ENCODE results near the gene BRD4. TPM values are rescaled to one million over a fixed set of nuclear protein-coding genes. Genes with fewer than 3 reads are reported as not detected.

The BRD4 gene
- polyA plus RNA-seq, 12 donors, result 32.9 to 69.3 (median 37.9) TPM; not detected in 1

DNA sequence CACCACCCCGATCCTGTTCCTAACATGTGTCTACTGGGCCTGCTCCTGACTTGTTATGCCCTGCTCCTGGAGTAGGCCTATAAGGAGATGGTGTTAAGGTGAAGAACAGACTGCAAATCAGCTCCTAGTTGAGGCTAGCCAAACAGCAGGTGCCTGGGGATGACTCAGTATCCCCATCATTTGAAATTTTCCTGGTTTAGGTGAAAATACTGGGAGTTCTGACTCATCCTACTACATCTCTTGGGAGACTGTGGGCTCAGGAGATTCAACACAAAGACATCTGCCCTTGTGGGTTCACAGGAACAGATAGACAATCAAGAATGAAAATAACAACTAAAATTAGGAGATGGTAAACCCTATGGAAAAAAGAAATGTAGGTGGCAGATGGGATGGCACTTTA lies 41.2 kb downstream of the BRD4 start:
- DNase-seq, result no peak

DNA sequence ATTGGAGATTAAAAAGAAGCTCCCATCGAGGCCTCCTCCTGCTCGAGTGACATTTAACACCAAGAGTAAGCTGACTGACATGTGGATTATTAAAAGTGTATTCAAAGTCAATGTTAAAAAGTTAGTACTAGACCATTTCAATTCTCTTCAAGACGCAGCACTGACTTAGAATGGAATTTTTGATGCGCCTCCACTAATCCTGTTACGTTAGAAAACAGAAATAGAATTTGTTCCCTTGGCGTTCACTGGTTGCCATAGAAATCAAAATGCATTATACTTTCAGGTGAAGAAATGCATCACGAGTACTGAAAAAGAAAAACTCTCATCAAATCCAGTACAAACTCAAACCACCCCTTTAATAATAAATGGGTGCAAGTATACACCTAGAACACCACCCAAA lies 42.2 kb downstream of the BRD4 start:
- no peak for DNase-seq

DNA sequence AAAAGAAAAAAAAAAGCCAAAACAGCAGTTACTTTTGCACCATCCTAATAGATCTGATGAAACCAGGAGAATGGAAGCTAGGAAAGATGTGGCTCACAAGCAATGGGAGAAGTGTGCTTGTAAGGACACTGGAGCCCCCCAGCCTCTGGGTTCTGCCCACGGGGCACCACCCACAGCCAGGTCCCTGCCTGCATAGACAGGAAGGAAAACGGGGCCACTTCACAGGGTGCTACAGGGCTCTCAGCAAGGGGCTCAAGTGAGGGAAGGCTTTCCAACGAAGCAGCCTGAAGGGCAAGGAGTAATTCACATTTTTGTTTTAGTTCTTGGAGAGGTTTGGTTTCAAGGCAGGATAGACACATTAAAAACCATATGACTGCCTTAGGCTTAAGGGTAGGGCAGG lies 42.7 kb downstream of the BRD4 start:
- no peak for DNase-seq

DNA sequence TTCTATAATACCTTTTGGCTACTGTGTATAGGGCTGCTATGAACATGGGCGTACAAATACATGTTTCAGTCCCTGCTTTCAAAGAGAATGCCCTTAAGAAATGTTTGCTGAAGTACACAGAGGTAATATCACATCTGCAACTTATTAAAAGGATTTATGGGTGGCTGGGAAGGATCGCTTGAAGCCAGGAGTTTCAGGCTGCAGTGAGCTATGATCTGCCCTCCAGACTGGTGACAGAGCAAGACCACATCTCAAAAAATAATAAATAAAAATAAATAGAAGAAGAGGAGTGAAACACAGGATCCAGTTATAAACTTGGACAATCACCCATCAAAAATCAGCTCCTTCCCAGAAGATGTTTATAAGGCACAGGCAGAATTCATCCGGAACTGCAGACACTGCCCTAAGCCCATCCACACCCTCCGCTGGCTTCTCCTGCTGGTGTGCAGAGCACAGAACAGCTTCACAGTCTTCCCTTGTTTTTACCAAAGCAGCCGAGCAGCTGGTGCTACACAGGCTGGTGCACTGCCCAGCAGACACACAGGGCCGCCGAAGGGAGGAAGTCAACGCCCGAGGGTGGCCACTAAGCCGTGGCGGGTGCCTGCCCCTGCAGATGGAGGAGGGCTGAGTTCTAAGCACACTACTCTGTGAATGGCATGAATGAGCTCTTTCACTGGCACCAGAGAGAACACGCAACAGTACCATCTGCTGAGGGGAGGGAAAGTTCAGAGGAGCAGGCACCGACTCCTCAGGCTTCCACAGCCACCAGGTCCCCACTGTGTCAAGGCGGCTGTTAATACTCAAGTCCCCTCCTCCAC lies 44.0 kb downstream of the BRD4 start:
- no peak for DNase-seq

DNA sequence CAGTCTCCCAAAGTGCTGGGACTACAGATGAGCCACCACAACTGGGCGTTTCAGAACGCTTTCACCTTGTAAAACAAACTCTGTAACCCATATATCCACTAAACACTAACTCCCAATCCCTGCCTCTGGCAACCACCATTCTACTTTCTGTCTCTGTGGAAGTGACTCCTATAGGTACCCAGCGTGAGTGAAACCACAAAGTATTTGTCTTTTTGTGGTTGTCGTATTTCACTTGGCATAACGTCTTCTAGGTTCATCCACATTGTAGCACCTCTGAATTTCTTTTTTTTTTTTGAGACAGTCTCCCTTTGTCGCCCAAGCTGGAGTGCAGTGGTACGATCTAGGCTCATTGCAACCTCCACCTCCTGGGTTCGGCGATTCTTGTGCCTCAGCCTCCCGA lies 44.8 kb downstream of the BRD4 start:
- DNase-seq, result no peak

DNA sequence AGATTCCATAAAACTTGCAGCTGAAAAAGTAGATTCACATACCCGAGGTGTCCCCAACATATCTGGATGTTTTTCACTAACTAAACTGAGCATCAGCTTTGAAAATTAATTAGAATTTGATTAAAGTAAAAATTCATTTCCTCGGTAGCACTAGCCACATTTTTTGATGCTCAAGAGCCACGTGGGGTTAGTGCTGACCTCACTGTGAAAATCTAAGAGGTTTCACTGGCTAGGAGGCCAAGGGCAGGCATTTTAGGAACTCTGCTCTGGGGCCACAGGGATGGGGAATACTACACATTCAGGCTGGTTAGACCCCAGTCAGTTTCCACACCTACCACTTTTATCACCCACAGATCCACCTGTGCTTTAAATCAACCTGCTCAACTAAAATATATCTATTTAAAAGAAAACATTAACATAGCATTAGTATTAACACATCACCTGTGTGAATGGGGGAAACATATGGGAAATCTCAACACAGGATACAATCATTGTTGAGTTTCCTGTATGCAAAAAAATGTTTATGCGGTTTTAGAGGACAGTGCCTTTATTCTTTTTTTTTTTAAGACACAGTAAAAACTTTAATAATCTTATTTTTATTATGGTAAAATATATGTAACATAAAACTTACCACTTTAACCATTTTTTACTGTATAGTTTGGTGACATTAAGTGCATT lies 45.5 kb downstream of the BRD4 start:
- DNase-seq, result no peak

DNA sequence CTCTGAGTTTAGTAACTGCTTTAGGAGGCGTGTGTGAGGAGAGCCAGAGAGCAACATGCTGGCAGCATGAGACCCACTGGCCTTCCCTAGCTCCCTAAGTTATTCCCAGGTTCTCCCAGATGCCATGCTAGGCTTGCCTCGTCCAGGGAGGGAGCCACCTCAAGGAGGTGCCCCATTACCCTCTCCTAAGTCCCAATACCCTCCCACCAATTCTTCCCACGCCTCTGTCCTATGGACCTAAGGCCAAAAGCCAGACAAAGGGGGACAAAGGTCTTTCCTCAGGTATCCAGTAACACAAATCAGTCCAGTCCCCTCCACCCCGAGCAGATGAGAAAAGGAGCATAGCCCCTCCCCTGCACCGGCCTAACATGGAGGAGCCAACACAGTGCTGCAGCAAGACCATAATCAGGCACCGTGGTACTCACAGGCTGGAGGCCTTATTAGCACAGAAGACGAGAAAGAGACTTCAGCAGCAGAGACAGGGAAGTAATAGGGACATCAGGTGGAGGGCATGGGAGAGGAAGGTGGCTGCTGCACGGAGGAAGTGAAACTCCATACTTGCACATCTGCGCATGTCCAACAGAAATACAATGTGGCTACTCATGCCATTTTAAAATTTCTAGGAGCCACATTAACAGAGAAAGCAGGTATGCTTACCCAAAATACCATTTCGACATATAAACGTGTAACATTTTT lies 46.3 kb downstream of the BRD4 start:
- no peak for DNase-seq

GRCh38 chr19:15284896-15285295 lies 47.4 kb downstream of the BRD4 start:
- no peak for DNase-seq

DNA sequence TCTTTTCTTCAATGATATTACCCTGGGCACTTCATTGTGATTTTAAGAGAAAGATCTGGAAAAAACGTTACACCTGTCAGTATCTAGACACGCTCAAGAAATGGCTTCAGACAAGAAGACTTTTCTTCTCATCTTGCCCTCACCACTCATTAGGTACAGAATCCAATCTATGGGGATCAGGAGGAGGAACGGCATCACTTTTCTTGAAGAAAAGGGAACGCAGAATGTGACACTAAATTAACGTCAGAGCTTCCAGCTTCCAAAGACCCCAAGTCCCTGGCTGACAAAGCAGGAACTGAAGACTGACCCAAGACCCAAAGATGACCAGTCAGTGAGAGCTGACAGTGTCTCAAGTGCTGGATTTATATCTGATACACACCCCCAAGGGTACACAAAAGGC lies 48.2 kb downstream of the BRD4 start:
- DNase-seq, result no peak

- DNase-seq, result no peak
These were observed 49.0 kb downstream of the BRD4 start for GRCh38 chr19:15283141-15283883.

DNA sequence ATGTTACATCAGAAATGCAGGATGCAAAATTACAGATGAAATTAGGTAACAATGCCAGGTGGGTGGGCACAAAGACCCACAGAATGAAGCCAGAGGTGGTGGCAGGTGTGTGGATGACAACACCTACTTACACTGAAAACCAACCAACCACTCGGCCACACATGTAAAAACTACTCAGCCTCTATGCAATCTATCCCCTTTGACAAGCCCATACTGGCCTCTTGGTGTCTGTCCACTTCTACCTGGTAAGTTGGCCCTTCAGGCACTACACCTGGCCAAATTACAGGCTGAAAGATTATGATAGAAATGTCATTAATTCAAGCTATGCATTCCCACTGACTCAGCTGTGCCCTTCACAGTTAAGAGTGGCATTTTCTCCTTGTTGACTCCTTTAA lies 50.0 kb downstream of the BRD4 start:
- no peak for DNase-seq

DNA sequence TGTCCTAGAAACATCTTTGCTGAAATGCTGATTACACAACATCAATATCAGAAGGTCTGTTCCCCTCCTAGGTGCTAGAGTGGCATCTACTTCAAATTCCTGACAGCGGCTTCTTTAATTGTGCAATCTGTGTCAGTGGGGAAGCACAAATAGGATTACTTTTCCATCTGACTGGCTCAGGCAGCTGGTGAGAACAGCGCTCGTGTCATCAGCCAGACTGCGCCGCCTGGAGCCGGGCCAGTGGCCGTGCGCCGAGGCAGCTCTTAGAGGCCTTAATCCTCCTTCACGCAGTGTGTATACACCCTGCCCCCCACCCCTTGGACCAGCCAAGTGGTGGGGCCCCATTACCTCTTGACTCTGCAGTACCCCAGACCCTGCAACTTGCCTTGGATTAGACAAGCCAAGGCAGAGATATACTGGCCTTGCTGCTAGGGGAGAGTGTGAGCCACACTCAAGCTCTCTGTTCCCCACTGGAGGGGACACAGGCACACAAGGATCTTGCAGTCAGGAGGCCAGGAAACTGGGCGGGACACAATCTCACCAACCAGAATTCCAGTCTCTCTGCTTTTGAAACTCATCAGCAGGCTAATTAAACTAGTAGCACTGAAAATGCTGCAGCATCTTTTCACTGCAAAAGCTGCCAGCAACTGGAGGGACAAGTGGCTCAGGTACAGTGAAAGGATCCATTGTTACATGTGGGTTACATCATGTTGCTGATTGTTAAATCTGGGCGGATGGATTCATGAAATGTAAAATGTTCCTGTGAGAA lies 51.2 kb downstream of the BRD4 start:
- DNase-seq, result peak; percentile 86

DNA sequence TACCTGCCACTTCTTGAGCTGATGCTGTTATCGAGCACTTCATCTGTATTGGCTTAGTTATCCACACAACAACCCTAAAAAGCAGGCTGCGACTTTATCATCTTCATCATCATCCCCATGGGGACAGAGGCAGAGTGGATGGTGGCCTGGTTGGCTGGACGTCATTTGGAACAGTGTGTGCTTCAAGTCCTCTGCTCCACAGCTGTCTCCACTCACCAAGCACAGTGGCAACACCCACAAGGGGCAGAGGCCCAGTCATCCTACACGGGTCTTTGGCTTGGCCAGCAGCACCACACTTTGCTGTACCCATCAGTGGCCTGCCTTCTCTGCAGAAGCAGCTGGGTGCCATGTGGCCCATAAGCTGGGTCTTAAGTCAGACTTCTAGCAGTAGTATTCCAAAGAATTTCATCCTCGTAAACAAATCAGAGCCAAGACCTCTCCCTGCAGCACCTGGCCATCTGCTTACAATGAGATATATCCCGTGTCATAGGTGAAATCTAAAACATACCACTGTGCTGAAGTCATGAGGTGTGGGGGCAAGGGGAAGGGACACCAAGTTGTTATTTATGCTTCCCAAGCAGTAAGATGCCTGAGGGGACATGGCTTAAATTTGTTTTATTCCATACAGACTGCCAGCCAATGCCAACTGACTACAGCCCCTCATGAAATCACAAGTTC lies 52.2 kb downstream of the BRD4 start:
- no peak for DNase-seq

GRCh38 chr19:15279326-15279904 lies 52.9 kb downstream of the BRD4 start:
- DNase-seq, result no peak

DNA sequence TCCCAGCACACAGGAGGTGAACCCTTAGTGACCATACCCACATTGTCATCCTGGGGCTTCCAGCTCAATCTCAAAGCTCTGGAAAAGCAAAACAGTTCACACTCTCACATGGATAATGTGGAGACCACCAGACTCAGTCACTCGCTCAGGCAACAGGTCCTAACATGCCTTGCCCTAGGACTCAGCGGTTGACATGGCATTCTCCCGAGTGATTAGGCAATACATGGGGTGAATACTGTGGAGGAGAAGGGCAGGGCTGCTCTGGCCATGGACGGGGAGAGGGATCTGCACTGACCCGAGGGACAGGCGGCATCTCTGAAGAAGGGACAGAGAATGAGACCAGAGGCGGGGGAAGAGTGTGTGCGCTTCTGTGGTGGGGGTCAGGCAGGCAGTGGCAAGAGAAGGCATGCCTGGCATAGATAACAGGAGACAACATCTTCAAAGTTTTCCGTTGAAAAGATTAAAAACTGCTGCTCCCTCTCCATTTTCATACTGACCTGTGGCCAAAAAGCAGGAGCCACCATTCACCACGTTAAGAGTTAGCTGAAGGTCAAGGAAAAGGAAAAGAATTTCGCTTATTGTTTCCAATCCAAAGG lies 55.6 kb downstream of the BRD4 start:
- DNase-seq, result no peak

DNA sequence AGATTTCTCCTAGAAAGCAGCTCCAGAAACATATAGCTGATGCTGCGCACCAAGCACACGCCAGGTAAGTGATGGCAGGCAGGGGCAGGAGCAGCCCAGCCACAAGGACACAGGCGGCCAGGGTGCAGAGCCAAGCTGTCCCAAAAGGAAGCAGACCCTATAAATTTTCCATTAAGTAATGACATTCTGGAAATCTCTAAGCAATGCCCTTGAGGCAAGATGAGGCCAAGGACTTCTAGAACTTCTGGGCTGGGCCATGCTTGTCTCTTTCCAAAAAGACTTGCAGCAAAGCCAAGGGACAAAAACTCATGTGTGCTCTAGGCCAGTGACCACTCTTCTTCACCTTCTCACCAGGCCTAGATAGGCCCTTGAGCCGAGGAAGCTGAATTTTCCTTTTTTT lies 57.9 kb downstream of the BRD4 start:
- no peak for DNase-seq

DNA sequence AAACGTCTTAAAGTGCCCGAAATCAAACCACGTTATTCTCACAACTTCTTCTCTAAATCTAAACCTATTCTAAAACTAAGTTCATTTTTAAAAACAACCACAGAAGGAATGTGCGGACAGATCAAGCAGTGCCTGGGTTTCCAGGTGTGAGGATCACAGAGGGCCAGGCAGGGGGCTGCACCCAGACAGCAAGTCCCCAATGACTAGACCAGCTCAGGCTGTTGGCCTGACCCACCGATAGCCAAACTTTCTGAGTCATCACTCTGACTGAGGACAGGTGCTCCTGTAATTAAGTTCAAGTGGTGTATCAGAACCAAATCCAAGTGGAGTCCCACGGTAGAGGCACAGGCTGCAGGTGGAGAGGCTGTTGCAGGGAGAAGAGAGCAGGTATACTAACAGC lies 62.5 kb downstream of the BRD4 start:
- DNase-seq, result no peak

DNA sequence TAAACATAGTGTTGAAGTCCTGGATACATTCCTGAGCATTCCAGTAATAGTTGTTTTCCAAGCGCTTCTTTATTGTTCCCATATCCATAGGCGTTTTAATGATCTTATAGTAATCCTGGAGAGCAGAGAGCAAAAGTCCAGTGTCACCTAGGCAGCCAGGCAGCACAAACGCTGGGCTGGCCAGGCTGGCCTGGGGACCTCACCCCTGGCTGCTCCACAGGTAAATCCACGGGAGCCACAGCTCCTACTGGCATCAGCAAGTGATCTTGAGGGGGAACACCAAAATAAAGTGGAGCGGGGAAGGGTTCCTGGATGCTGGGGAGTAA lies 63.4 kb downstream of the BRD4 start:
- DNase-seq, result no peak

DNA sequence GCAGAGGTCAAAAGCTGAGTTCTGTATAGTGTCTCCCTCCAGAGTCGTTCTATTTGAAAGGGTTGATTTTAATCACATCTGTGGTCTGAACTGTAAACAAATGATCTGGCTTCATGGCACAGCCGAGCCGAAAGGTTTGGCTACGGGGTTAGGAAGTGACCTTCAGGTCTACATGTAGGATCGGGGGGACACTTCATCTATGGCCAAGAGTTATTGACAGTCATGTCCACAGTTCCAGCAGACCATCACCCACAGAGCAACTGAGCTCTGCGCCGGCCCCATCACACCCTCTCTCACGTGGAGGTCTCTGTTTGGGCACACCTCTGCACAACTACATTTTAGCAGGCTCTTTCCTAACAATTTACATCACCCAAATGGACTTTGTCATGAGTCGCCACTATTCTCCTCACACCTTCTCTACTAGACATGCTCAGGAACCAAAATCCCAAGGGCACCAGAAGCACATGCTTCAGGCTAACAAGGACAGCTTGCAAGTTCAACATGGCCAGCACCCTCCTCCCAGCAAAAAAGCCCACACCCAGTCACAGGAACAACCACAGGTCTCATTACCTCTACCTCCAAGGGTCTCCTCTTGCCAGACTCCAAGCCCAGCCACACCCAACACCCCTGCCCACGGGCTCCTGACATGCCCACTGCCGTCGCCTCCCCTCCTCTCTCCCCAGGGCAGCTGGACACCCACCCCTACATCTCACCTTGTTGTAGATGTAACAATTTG lies 64.0 kb downstream of the BRD4 start:
- no peak for DNase-seq

All from muscle of arm (tissue), 12 donors.